MCF 10A (cell line): ENCODE data around the gene NCOA6. TPM values are rescaled to one million over a fixed set of nuclear protein-coding genes. Genes with fewer than 3 reads are reported as not detected.
"Not testable (repeated sequence)": the region's sequence is repeated elsewhere in the genome, so short reads cannot be mapped to it uniquely, and the experiment has no call there.

Experiments
- BruUV-seq: library from RNA; stranded (reverse); fragments of 400-500 nt; replicated peaks from 2 replicates; lab custom pipeline; 2021; lab: Mats Ljungman, UMichigan
- CTCF ChIA-PET: fragments of 300-600 bp; sonication (Branson Sonifier 250); formaldehyde crosslinking; extraction: SDS; loops from one replicate; lab custom pipeline; 2021; ENCODE audit warnings: antibody characterized with exemption, inconsistent platforms; lab: Yijun Ruan, JAX
- POLR2A ChIA-PET: fragments of 300-600, 350-650 bp; sonication (Branson Sonifier 250); formaldehyde crosslinking; extraction: SDS; loops from one replicate; lab custom pipeline; 2020; ENCODE audit warnings: antibody characterized with exemption, inconsistent platforms; lab: Yijun Ruan, JAX
- DNase-seq: peaks from one replicate; pipeline ENCODE4 v3.0.0-alpha.2; 2018; ENCODE audit not compliant: unreplicated experiment
- H3K27ac Mint-ChIP-seq: one replicate; pipeline ENCODE4 v1.8.0; 2022; ENCODE audit warnings: mild to moderate bottlenecking, low read depth, mixed read lengths; ENCODE audit not compliant: unreplicated experiment
- H3K27me3 Mint-ChIP-seq: one replicate; pipeline ENCODE4 v1.8.0; 2022; ENCODE audit warnings: mixed read lengths; ENCODE audit not compliant: insufficient read depth, unreplicated experiment
- H3K36me3 Mint-ChIP-seq: one replicate; pipeline ENCODE4 v1.8.0; 2022; ENCODE audit warnings: mild to moderate bottlenecking, moderate library complexity, mixed read lengths; ENCODE audit not compliant: insufficient read depth, unreplicated experiment
- H3K4me1 Mint-ChIP-seq: one replicate; pipeline ENCODE4 v1.8.0; 2022; ENCODE audit warnings: mixed read lengths; ENCODE audit not compliant: insufficient read depth, unreplicated experiment
- H3K4me3 Mint-ChIP-seq: one replicate; pipeline ENCODE4 v1.8.0; 2022; ENCODE audit warnings: mild to moderate bottlenecking, moderate library complexity, mixed read lengths; ENCODE audit not compliant: unreplicated experiment
- H3K9me3 Mint-ChIP-seq: one replicate; pipeline ENCODE4 v1.8.0; 2022; ENCODE audit warnings: mixed read lengths; ENCODE audit not compliant: unreplicated experiment
- CTCF ChIP-seq: fragments of 200-600 bp; IDR thresholded peaks from one replicate; pipeline ENCODE4 v1.8.0; 2022; ENCODE audit warnings: antibody characterized with exemption, mild to moderate bottlenecking; ENCODE audit not compliant: unreplicated experiment
- intact Hi-C: fragments of 100-400 bp; cut with micrococcal nuclease; formaldehyde crosslinking; loops from 2 replicates; pipeline ENCODE4 v1.14.1; 2022
- total RNA-seq: library from RNA; stranded (reverse); gene quantifications from 2 replicates; pipeline ENCODE4 v1.2.3, GENCODE V29; 2022

NCOA6 gene
- total RNA-seq, 1 experiment from 2014 or later, result 27.9 TPM

GRCh38 chr20:34781220-34781619, 44.2 kb downstream of the NCOA6 start:
- intact Hi-C loops, result no loop called here
- POLR2A ChIA-PET, result interaction anchor here (0.5 to 1.5 kb wide), 4 partner anchors 9 to 223 kb away, joined by 3 to 7 read pairs (median 4); no protein-coding TSS in a partner anchor
- BruUV-seq, result no TSS peak
- Mint-ChIP-seq H3K4me1 (no peaks in the 10 kb centered on the region), H3K36me3 (peaks cover 31% of the 10 kb centered on the region), H3K27me3 (no peaks in the 10 kb centered on the region), H3K27ac (no peak overlapping the region), H3K9me3 (no peaks in the 10 kb centered on the region), H3K4me3 (no peak overlapping the region)
- DNase-seq, result no peak
- TF ChIP-seq CTCF, result no peak
- CTCF ChIA-PET, result interaction anchor here (1.3 to 1.8 kb wide), 3 partner anchors 10 to 203 kb away, joined by 3 to 11 read pairs (median 5); no protein-coding TSS in a partner anchor

GRCh38 chr20:34780291-34780690, 45.2 kb downstream of the NCOA6 start:
- H3K27ac Mint-ChIP-seq, H3K27me3 Mint-ChIP-seq, H3K9me3 Mint-ChIP-seq, intact Hi-C loops, H3K4me3 Mint-ChIP-seq, H3K4me1 Mint-ChIP-seq, DNase-seq, BruUV-seq: not testable (repeated sequence)
- POLR2A ChIA-PET, result interaction anchor here (1.4 kb wide), 1 partner anchor 10 kb away, joined by 5 read pairs; no protein-coding TSS in a partner anchor
- CTCF ChIA-PET, result interaction anchor here (0.6 to 3.4 kb wide), 2 partner anchors 11 to 1173 kb away, joined by 4 to 18 read pairs; no protein-coding TSS in a partner anchor
- H3K36me3 Mint-ChIP-seq, result peaks cover 40% of the 10 kb centered on the region

GRCh38 chr20:34776177-34776576, 49.3 kb downstream of the NCOA6 start:
- no peak overlapping the region for H3K27ac Mint-ChIP-seq
- H3K4me3 Mint-ChIP-seq, result no peak overlapping the region
- BruUV-seq, result no TSS peak
- no peaks in the 10 kb centered on the region for H3K27me3 Mint-ChIP-seq
- intact Hi-C loops, result no loop called here
- ChIA-PET POLR2A (interaction anchor here (1.2 kb wide), 1 partner anchor 33 kb away, joined by 3 read pairs; no protein-coding TSS in a partner anchor), CTCF (interaction anchor here (0.7 kb wide), 1 partner anchor 1053 kb away, joined by 3 read pairs; no protein-coding TSS in a partner anchor)
- no peak for DNase-seq
- TF ChIP-seq CTCF, result no peak
- H3K4me1 Mint-ChIP-seq, result peaks cover 6% of the 10 kb centered on the region
- no peaks in the 10 kb centered on the region for H3K9me3 Mint-ChIP-seq
- H3K36me3 Mint-ChIP-seq, result peaks cover 42% of the 10 kb centered on the region

- no peaks in the 10 kb centered on the region for H3K9me3 Mint-ChIP-seq
- H3K27ac Mint-ChIP-seq, result no peak overlapping the region
- no peaks in the 10 kb centered on the region for H3K27me3 Mint-ChIP-seq
- peaks cover 39% of the 10 kb centered on the region for H3K36me3 Mint-ChIP-seq
- intact Hi-C loops, result no loop called here
- CTCF ChIA-PET, result interaction anchor here (0.8 to 1.1 kb wide), 3 partner anchors 8 to 61 kb away, joined by 3 to 4 read pairs (median 3); no protein-coding TSS in a partner anchor
- TF ChIP-seq CTCF, result no peak
- POLR2A ChIA-PET, result interaction anchor here (0.9 kb wide), 1 partner anchor 11 kb away, joined by 6 read pairs; no protein-coding TSS in a partner anchor
- H3K4me3 Mint-ChIP-seq, result no peak overlapping the region
- no peak for DNase-seq
- BruUV-seq, result no TSS peak
- peaks cover 6% of the 10 kb centered on the region for H3K4me1 Mint-ChIP-seq
Measured at GRCh38 chr20:34774886-34775285, 50.6 kb downstream of the NCOA6 start.
